SK-N-MC (cell line): ENCODE measurements around the gene SLBP.

Source experiments
- EZH2 ChIP-seq: fragments of 200-600 bp; sonication (generic); IDR thresholded peaks from one replicate; pipeline ENCODE4 v1.6.1; 2017; ENCODE audit warnings: antibody characterized with exemption
- POLR2AphosphoS5 ChIP-seq: IDR thresholded peaks from 2 replicates; pipeline ENCODE4 v1.6.1; 2012; ENCODE audit warnings: mild to moderate bottlenecking, low read depth, low read length, borderline replicate concordance

DNA sequence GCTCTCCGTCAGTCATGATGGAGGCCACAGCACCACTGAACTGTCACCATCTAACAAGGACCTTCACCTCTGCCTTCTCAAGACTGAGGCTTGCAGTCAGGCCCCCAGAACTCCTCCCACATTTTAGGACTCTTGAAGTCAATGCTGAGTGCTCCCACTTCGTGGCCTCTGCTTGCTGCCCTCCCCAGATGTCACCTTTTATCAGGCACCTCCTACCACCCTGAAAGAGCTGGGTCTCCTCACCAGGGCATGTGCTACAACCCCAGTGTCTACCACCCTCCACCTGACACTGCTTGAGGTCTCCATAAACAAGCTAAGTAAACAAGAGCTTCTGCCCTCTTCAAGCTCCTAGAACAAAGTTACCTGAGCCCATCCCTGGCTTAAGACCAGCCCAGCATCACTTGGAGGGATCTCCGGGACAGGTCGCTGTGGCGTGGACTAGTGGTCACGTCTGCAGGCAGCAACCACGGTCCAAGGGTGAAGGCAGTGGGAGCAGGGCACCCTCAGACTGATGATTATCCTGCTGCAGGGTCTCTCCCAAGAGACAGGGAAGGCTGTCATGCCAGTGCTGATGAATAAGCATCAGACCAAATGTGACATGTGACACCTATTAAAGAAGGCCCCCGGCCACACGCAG, 20.3 kb downstream of the SLBP start:
- TF ChIP-seq POLR2AphosphoS5, result no peak
- TF ChIP-seq EZH2, result no peak
